PFSK-1 (cell line): Measurements from ENCODE around the gene TNFAIP2.

Experiments
- FOXP2 ChIP-seq: optimal IDR thresholded peaks from 2 replicates; pipeline ENCODE3; 2011; ENCODE audit warnings: borderline replicate concordance, control low read depth, inconsistent platforms; ENCODE audit not compliant: insufficient read depth; ENCODE audit errors: extremely low read length, extremely low read depth
- POLR2AphosphoS5 ChIP-seq: IDR thresholded peaks from 2 replicates; pipeline ENCODE4 v1.6.1; 2012; ENCODE audit warnings: low read depth, mild to moderate bottlenecking, control low read depth, low read length, moderate library complexity
- SIN3A ChIP-seq: IDR thresholded peaks from 2 replicates; pipeline ENCODE4 v1.6.1; 2012; ENCODE audit warnings: mild to moderate bottlenecking, low read length, moderate library complexity, borderline replicate concordance; ENCODE audit not compliant: insufficient read depth
- TAF1 ChIP-seq: IDR thresholded peaks from 2 replicates; pipeline ENCODE4 v1.6.1; 2012; ENCODE audit warnings: low read length, control low read depth, borderline replicate concordance; ENCODE audit not compliant: insufficient read depth
- TF ChIP-seq, protein P1 (sequence below), 2 experiments: IDR thresholded peaks; 2 replicates each; pipeline versions ENCODE4 v1.6.1 to v1.8.0; 2011 to 2012; ENCODE audit warnings: low read depth in 2 of 2, low read length in 2 of 2, control low read depth in 1 of 2, inconsistent platforms in 1 of 2, mild to moderate bottlenecking in 1 of 2, moderate library complexity in 1 of 2; ENCODE audit not compliant: insufficient read depth in 1 of 2

Gene TNFAIP2

DNA sequence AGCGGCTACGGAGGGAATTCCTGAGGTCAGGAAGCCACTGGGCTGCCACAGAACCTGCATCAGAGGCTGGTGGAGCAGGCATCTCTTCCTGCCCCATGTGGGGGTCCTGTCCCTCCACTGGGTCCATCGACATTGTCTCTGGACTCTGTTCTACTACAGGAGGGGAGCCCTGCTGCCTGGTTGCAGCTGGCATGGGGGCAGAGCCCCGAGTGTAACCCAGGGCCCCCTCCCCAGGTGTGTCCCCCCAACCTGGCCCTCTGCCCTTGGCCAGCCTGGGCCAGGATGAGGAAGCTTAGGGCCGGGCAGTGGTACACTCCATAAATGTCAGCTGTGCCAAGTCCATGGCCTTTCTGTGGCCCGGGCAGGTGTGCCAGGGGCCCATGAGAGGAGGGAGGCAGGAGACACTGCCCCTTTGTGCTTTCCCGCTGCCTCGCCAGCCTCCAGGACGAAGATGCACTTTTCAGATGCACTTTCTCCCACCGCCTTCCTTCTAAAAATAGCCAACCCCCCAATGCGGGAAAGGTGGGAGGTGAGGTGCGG lies 32.7 kb upstream of the TNFAIP2 start:
- TF ChIP-seq SIN3A (no peak), FOXP2 (no peak), TAF1 (no peak), POLR2AphosphoS5 (no peak)
- TF ChIP-seq, protein P1, sequence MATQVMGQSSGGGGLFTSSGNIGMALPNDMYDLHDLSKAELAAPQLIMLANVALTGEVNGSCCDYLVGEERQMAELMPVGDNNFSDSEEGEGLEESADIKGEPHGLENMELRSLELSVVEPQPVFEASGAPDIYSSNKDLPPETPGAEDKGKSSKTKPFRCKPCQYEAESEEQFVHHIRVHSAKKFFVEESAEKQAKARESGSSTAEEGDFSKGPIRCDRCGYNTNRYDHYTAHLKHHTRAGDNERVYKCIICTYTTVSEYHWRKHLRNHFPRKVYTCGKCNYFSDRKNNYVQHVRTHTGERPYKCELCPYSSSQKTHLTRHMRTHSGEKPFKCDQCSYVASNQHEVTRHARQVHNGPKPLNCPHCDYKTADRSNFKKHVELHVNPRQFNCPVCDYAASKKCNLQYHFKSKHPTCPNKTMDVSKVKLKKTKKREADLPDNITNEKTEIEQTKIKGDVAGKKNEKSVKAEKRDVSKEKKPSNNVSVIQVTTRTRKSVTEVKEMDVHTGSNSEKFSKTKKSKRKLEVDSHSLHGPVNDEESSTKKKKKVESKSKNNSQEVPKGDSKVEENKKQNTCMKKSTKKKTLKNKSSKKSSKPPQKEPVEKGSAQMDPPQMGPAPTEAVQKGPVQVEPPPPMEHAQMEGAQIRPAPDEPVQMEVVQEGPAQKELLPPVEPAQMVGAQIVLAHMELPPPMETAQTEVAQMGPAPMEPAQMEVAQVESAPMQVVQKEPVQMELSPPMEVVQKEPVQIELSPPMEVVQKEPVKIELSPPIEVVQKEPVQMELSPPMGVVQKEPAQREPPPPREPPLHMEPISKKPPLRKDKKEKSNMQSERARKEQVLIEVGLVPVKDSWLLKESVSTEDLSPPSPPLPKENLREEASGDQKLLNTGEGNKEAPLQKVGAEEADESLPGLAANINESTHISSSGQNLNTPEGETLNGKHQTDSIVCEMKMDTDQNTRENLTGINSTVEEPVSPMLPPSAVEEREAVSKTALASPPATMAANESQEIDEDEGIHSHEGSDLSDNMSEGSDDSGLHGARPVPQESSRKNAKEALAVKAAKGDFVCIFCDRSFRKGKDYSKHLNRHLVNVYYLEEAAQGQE (IDR thresholded peaks at IDR 0.05; ENCODE audit: insufficient read depth in 1 of 2, low read depth in 2 of 2, low read length in 2 of 2) = no peak

DNA sequence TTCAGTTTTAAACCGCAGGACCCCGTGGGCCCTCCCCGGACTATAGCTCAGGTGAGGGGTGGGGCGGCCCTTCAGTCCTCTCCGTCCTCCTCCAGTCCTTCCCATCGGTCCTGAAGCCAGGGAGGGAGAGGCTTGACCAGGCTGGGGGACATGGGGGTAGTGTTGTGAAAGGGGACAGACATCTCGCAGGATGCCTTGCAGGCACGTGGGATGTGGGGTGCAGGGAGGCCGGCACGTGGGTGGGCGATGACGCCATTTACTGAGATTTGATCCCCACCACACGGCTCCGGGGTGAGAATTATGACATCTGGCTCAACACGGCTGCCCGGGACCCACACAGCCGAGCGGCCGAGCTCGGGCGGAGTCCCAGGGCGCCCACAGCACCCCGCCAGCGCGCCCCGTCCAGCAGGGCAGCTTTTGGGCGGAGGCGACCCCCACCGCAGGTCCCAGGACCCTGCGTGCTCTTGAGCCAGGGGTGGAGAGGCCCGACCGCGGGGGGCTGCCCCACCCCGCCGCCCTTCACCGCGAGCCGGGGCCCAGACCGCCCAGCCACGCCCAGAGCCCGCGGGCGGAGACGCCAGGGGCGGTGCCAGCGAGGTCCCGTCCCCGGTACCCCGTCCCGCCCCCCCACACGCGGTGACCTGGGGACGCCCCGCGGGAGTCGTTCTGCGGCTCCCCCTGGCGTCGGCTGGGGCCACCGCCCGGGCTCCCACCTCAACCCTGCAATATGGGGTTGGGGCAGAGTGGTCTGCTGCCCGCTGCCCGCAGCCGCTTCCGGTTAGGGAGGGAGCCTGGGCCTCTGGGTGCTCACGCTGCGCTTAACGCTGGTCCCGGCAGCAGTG lies 32.0 kb upstream of the TNFAIP2 start:
- TF ChIP-seq FOXP2 (no peak), POLR2AphosphoS5 (no peak), SIN3A (no peak), TAF1 (no peak)
- TF ChIP-seq, protein P1 (IDR thresholded peaks at IDR 0.05; ENCODE audit: insufficient read depth in 1 of 2, low read depth in 2 of 2, low read length in 2 of 2) = no peak

DNA sequence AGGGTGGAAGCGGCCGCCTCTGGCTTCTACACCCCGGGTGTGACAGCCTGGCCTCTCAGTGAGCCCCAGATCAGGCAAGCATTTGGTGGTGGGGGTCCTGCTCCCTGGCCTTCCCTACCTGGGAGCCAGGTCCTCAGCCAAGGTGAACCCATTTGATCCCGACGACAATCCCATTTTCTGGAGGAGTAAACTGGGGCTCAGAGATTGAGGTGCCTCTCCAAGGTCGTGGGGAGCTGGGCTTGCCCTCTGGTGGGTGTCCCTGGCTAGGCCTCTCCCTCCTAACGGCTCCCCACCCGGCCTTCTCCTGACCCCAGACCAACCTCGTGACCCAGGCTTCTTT lies 31.4 kb upstream of the TNFAIP2 start:
- TF ChIP-seq, protein P1 (IDR thresholded peaks at IDR 0.05; ENCODE audit: insufficient read depth in 1 of 2, low read depth in 2 of 2, low read length in 2 of 2) = no peak
- no peak for TF ChIP-seq FOXP2
- no peak for TF ChIP-seq POLR2AphosphoS5
- no peak for TF ChIP-seq SIN3A
- TF ChIP-seq TAF1 = no peak

DNA sequence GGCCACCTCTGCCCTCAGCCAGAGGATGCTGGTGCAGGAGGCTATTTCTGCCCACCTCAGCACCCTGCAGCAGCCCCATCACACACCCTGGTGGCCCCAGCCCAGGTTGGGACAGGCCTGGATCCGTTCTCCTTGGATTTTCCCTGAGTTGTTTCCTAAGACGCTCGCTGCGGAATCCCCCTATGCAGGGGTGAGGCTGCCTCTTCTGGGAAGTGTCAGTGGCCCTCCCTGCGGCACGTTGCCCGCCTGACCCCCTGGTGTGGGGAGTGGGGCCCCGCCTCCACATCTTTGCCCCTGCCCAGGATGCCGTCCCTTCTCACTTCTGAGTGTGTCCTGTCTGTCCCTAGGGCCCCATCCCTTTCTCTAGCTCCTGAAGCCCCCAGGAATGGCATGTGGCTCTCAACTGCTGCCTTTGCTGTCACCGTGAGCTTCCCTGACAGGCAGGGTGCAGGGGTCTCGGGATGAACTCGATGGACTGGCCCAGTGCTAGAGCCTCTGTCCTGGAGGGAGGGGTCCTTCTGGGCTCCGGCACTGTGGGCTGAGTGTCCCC lies 29.3 kb upstream of the TNFAIP2 start:
- TF ChIP-seq POLR2AphosphoS5 (no peak), SIN3A (no peak), FOXP2 (no peak), TAF1 (no peak)
- TF ChIP-seq, protein P1 (IDR thresholded peaks at IDR 0.05; ENCODE audit: insufficient read depth in 1 of 2, low read depth in 2 of 2, low read length in 2 of 2) = no peak
